GOT3 (cell line): Measurements from ENCODE around the gene MRPL1.
"Not testable (repeated sequence)": the region's sequence is repeated elsewhere in the genome, so short reads cannot be mapped to it uniquely, and the experiment has no call there.

ENCODE experiments used
- DNase-seq: peaks from one replicate; lab custom pipeline; 2025; ENCODE audit warnings: mixed read lengths; lab: John Stamatoyannopoulos, UW

MRPL1 gene

DNA sequence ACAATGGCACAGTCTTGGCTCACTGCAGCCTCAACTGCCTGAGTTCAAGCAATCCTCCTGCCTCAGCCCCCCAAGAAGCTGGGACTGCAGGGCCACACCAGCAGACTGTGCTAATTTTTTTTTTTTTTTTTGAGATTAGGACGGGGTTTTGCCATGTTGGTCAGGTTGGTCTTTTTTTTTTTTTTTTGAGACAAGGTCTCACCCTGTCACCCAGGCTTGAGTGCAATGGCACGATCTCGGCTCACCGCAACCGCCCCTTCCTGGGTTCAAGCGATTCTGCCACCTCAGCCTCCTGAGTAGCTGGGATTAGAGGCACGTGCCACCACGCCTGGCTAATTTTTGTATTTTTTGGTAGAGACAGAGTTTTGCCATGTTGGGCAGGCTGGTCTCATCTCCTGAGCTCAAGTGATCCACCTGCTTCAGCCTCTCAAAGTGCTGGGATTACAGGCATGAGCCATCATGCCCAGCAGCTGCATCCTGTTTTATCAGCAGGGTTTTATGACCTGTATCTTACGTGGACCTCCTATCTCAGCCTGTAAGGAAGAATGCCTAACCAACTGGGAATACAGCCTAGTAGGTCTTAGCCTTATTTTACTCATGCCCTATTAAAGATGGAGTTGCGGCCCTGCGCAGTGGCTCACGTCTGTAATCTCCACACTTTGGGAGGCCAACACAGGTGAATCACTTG, 13.2 kb upstream of the MRPL1 start:
- no peak for DNase-seq

DNA sequence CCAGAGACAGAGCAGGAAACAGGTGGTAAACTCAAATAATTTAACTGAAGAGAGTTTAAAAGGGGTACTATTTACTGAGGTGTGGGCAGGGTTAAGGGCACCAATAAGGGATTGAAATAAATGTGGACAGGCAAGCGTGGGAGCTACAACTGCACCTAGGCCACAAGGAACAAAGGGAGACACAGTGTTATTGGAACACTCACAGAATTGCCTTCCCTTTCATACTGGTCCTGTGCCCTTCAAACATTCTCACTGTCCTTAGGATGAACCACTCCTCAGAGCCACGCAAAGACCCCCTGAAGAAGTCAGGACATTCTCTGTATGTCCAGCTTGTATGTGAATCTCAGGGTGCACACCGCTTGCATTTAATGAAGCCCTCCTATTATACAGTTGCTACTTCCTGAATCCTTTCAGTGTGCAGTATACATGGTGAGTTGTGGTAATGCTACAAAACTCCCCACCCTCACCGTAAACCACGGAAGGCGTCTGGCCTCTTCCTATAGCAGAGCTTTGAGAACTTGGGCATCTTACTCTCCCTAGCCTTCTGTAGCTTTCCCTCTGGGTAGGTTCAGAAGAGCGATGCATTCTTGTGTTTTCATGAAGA, 9.6 kb upstream of the MRPL1 start:
- DNase-seq, result no peak

DNA sequence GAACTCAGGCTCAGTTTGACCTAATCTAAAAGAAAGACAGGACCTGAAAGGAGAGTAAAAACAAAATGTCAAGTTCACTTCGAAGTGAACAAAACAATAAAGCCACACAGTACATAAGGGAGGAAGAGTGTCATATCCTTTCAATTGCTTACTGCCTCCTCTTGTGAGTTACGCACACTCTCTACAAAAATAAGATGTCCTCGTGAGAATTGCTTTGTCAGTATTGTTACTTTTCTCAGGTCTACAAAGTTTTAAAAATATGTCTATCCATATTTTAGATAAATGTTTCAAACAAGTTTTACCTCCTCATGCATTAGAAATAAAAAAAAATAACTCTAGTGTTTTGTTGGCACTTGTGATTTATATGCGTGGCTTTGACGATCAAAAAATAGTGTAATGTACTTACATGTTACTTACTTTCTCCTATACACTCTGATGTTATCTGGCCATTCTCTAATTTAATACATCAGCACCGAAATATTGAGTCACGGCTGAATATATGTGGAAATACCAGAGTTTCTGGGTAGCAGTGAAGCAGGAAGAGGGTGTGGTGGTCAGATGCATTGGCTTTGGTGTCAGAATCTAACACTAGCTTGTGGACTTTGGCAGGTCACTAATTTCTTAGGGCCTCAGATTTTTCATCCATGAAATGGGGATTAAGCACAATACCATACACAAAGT, 8.1 kb upstream of the MRPL1 start:
- DNase-seq, result no peak

DNA sequence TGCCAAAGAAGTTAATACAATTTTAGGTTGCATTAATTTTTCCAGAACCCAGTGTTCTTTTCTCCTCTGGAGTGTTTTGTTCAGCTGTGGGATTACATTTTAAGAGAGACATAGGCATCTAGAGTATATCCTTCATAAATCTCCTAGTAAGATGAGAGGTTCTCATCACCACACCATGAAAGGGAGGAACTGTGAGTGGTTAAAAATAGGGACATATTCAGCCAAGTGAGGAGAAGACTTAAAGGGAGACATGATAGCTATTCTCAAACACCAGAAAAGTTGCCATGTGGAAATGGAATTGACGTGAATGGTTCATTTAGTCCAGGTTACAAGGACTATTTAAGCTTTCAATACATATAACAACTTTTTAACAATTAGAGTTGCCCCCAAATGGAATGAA, 6.5 kb upstream of the MRPL1 start:
- no peak for DNase-seq

DNA sequence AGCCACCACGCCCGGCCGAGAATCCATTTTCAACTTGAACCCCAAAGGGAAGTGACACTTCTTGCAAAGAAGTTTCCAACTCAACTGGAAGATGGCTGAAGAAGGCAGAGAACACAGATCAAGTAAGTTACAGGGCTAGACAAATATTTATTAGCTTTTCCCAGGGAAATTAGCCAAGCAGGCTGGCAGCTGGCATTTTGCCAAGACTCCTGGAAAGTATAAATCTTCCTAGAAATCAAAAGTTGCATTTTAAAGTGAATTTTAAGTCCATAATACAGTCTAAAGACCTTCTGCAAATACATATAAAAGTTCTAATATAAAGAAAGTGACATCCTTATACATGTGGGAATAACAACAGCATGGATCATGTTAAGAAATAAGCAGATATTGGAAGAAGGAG, 3.4 kb upstream of the MRPL1 start:
- DNase-seq, result no peak

DNA sequence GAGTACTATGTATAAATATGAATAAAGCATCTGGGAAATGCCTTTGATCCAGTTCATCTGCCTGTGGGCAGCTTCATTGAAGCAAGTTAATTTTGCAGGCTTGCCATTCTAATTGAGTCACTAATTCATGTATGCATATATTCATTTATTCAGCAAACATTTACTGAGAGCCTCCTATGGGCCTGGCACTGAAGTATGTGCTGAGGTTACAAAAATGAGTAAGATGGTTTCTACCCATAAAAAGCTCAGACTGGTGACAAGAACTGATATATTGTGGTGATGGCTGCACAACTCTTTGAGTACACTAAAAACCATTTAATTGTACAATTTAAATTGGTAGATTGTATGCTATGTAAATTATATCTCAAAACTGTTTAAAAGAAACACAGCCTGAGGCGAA, 1.1 kb upstream of the MRPL1 start:
- DNase-seq, result no peak

DNA sequence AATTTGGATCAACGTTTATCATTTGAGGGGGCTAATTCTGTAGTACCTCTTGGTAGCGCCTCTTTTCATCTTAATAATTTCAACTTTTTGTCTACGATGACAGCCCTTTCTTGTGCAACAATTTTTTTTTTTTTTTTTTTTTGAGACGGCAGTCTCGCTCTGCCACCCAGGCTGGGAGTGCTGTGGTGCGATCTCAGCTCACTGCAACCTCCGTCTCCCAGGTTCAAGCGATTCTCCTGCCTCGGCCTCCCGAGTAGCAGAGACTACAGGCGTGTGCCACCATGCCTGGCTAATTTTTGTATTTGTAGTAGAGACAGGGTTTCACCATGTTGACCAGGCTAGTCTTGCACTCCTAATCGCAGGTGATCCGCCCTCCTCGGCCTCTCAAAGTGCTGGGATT, 711 bp downstream of the MRPL1 start:
- DNase-seq, result not testable (repeated sequence)

DNA sequence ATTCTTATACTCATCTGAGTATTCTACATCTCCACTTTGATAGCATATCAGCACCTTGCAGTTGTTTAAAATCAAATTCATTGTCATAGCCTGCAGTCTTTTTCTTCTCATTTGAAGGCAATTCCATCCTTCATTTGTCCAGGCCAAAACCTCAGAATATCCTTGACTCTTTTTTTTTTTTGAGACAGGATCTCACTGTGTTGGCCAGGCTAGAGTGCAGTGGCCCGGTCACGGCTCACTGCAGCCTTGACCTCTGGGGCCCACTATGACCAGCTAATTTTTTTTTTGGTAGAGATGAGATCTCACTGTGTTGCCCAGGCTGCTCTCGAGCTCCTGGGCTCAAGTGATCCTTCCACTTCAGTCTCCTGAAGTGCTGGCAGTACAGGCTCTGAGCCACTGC, 2.6 kb downstream of the MRPL1 start:
- no peak for DNase-seq

DNA sequence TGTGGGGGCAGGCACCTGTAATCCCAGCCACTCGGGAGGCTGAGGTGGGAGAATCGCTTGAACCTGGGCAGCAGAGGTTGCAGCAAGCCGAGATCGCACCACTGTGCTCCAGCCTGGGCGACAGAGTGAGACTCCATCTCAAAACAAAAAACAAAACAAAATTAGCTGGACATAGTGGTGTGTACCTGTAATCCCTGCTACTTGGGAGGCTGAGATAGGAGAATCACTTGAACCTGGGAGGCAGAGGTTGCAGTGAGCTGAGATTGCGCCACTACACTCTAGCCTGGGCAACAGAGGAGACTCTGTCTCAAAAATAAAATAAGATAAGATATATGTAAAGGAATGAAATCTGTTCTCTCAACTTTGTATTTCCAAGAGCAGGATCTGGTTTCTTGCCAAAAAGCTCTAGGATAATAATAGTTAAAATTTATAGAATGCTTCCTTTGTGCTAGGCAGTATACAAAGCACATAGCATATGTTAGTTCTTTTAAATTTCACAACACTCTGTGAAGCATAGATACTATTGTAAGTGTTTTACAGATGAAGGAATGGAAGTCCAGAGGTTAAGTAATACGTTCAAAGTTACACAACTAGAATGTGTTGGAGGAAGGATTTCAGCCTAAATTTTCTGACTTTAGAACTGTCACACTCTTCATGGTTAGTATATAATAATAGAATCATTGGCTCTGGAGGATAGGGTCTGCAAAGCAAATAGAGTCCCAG, 10.3 kb downstream of the MRPL1 start:
- no peak for DNase-seq

DNA sequence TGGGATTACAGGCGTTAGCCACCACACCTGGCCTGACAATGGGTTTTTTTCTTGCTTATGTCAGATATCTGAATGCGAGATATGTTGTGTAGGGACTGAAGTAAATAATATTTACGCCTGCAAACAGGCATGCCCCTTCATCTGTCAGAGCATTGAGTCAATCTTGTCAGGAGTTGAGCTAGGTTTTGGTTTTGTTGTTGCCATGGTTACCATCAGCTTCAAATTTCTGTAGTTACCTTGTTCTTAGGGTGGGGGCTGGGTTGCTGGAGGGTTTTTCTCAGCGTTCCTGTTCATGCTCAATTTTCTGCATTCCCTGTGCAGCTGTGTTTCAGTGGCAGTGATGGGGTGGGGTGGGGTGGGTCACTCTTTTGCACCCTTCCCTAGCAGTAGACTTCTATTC, 14.5 kb downstream of the MRPL1 start:
- DNase-seq, result no peak

DNA sequence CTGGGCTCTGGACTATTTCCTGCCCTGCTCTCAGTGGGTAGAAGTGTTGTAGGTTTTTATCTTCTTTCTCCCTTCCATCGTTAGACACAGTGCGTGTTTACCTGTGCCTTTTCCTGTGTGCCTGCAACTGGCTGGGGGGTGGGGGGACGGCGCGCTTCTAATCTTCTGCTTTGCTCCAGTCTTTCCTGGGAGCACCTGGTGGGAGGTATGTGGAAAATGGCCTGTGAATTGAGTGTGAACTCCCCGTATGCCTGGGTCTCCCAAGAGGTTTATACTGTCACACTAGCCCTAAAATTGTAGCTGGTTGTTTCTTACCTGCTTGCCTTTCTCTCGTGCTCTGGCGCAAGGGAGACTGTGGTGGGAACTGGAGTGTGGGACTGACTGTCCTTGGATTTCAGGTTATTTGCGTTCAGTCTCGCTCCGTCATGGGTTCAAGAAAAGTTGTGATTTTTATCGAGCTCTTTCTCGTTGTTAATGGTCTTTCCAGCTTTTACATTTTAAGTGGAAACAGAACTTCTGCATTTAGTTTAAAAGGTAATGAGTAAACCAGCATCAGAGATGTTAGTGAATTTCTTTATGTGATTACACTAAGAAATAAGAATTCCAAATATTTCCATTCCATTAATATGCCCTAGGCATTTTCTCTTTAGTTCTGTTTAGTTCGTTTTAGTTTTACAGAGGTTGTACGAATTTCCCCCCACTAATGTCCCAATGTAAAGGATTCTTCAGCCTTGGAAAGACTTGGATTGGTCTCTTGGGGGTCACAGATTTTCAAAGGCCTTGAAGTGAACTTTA, 15.3 kb downstream of the MRPL1 start:
- no peak for DNase-seq

DNA sequence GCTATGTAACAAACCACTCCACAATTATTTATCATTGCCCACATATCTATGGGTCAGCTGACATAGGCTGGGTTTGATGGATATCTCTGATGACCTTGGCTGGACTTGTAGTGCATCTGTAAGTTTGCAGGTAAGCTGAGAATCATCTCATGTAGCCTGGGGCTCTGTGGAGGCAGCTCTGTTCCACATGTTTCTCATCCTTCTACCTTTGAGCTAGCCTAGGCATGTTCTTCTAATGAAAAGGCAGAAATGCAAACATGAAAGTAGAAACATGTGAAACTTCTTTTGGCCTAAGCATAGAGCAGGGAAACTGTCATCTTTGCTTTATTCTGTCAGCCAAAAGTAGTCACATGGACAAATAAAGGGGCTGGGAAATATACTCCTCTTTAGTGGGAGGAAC, 18.2 kb downstream of the MRPL1 start:
- no peak for DNase-seq

DNA sequence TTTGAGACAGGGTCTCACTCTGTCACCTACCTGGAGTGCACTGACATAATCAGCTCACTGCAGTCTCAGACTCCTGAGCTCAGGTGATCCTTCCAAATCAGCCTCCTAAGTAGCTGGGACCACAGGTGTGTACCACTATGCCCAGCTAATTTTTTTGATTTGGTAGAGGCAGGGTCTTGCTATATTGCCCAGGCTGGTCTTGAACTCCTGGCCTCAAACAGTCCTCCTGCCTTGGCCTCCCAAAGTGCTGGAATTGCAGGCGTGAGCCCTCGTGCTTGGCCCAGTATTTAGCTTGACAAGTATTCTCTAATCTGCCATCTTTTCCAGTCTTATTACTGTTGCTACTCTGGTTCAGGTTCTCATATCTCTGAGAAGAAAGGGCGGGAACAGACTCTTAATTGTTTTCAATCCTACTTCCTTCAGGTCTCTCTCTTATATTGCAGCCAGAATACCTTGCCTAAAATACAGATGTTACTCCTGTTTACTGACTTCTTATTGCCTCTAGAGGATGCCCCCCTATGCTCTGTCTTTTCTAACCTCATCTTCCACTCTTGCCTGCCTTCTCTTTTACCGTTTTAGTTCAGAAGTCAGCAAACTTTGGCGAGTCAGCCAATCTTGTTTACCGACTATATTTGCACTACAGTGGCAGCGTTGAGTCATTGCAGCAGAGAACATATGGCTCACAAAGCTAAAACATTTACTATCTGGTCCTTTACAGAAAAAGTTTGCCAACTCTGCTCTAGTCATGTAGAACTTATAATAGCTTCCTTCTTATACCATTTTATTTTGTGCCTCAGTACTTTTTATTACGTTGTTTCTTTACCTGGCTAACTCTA, 19.0 kb downstream of the MRPL1 start:
- no peak for DNase-seq

DNA sequence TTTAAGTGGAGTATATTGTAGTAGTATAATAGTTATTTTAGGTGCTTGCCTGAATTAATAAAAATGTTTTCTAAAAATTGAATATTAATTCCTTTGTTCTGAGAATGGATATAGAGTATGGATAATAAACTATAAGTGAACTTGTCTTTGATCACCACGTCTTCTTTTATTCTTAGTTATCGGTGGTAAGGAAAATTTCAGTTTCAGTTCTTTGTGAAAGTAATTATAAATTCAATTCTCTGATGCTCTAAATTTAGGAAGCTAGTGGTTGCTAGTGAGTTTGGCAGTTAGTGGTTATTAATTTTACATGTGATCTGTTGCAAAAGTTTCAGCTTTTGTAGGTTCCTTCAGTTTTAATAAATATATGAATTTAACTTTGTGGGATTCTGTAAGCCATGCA, 30.8 kb downstream of the MRPL1 start:
- no peak for DNase-seq

DNA sequence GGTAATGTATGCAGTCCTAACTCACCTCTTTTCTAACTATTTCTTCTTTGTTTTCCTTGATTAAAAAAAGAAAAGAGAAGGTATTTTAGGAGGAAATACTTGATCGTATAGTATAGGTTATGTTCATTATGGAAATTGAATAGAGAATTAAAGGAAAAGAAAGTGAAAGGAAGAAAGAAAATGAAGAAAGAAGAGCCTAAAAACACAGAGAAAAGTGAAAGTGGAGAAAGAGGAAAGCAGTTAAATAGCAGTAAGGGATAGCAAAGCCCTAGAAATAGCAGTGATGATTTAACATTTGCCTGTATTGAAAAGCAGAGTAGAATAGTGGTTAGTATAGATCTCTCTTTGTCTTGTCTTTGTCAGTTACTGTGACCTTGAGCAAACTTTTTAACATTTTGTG, 37.0 kb downstream of the MRPL1 start:
- DNase-seq, result no peak

DNA sequence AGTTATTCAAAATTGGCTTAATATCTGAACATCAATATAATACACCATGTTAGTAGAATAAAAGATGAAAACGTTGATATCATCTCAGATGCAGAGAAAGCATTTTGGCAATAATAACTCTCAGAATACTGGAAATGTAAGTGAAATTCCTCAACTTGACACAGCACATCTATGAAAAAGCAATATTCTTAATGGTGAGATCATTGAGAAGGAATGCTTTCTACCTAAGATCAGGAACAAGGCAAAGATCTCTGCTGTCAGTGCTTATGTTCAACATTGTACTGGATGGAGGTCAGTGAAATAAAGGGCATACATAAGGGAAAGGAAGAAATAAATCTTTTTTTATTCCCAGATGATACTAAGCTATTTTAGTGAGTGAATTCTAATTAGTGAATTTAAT, 40.6 kb downstream of the MRPL1 start:
- DNase-seq, result no peak

DNA sequence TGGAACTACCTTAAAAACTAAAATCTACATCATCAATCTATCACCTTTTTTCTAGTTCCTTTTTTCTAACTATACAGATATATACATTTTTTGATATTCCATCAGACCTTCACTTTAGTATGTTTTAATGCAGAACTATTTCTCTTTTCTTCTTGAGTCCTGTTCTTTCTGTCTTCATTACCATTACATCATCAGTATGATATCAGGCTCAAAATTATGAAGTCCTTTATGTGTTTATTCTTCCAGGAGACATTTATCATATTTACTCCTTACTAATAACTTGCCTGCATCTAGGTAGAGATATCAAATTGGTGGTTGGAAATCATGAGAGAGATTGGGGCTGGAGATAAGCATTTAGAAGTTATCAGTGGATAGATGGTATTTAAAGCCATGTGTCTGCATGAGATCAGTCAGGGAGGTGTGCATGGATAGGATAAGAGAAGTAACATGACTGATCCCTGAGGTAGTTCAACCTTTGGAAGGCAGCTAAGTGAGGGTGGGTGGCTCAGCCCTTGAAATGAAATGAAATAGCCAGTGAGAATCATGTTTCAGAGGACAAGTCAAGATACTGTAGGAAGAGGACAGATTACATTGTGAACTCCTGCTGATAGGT, 43.1 kb downstream of the MRPL1 start:
- DNase-seq, result no peak

DNA sequence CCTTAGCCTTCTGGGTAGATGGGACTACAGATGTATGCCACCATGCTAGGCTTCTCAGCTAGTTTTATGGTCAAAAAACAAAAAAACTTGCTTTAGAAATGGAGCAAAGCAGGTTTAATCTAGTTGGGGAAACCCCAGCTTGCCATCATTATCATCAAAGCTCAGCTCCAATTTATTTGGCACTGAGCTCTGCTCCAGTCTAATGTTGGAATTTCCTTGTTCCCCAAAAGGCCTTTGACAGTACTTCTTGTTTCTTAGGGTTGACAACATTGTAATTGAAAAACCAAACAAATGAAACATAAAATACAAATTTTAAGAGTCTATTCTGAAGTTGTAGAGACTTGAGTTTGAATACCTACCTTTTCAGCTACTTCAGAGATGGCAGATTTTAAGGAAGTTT, 48.0 kb downstream of the MRPL1 start:
- DNase-seq, result no peak

DNA sequence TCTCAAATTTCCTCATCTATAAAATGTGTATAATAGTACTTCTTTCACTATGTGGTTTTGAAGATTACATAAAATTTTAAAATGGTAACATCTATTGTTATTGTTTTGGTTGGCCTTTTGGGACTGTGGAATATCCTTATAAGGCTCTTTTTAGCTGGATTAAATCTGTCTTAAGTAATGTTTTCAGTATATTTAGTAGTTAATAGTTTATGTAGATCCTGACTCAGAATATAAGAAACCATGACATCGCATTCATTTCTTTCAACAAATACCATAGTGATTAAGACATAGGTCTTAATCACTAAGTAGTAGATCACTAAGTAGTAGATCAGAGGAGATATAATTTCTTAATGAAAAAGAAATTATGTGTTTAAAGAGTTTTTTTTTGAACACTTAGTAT, 48.5 kb downstream of the MRPL1 start:
- no peak for DNase-seq

DNA sequence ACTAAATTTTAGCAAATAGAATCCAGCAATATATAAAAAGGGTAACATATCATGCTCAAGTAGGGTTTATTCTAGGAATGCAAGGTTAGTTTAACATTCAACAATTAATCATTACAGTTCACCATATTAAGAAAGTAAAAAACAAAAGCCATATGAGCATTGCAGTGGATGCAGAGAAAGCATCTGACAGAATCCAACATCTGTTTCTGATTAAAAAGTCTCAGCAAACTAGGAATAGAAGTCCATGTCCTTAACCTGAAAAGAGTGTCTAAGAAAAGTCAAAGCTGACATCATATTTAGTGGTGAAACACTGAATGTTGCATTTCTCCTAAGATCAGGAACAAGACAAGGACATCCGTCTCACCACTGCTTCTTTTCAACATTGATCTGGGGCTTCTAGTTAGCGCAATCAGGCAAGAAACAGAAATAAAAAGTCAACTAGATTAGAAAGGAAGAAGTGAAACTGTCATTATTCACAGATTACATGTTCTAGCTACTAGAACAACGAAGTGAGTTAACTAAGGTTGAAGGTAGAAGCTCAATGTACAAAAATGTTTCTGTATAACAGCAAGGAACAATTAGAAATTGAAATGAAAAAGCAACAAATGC, 49.3 kb downstream of the MRPL1 start:
- DNase-seq, result no peak
